GM18909 (cell line): ENCODE measurements around the gene ATP23.
A peak's percentile ranks its signal among the peaks of the same experiment; 100 is the strongest.

Source experiments
- ATAC-seq: cut with Tn5 transposase; IDR thresholded peaks from one replicate; pipeline ENCODE4 v1.9.1; 2021; ENCODE audit warnings: mild to moderate bottlenecking; ENCODE audit not compliant: unreplicated experiment, poor library complexity

ATP23 gene, protein sequence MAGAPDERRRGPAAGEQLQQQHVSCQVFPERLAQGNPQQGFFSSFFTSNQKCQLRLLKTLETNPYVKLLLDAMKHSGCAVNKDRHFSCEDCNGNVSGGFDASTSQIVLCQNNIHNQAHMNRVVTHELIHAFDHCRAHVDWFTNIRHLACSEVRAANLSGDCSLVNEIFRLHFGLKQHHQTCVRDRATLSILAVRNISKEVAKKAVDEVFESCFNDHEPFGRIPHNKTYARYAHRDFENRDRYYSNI

DNA sequence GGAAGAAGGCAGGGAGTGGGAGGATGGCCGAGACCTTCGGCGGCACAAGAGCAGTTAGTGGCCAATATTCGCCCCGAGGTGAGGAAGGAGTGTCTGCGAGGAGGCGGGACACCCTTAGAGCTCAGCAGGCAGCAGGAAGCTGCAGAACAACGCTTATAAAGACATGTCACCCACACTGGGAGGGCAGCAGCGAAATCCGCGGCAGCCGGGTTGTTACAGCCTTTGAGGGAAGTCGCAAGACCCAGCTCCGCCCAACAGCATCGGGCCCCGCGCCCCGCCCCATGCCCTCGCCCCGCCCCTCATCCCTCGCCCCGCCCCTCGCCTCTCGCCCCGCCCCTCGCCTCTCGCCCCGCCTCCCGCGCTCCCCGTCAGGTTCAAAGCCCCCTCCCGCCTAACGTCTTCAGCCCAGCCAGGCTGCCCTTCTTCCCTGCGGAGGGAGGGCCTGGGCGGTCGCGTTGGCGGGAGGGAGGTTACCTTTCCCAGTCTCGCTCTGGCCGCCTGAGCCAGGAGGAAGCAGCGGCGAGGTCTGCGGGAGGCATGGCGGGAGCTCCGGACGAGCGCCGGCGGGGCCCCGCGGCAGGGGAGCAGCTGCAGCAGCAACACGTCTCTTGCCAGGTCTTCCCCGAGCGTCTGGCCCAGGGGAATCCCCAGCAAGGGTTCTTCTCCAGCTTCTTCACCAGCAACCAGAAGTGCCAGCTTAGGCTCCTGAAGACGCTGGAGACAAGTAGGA lies at the start of gene ATP23:
TSS of gene ATP23 (plus strand) at position 403 of the 730 bp plus-strand sequence. CDS start at position 538, 135 bp downstream.
- peak; percentile 87 for ATAC-seq

DNA sequence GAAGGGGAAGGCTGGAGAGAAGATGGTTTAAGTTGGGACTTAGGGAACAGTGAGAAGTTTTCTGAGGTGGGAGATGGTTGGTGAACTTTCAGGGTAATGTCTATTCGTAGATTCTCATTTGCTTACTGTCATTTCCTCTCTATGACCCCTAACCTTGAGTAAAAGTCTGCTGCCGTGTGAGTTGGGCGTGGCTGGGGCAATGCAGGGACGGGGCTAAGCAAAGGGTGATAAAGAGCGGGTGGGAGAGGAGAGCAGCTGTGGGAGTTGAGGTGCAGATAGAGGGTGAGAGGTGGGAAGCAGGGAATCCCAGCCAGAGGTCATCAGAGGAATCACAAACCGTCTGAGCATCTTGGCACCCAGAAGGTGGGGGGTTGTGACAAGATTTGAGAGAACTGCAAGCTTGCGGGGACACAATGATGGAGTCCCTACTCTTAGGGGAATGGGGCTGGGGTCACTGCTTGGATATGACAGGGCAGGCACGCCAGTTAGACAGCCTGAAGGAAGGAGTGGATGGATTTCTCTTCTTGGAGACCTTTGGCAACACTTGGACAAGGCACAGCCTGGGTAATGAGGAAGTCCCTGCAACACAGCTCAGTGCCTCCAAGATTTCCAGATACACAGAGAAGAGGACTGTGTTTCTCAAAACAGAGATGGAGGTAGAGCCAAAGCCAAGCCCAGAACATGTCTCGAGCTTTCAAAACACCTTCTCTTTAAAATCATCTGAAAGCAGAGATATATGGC lies 49.0 kb upstream of the ATP23 start:
- ATAC-seq: no peak

DNA sequence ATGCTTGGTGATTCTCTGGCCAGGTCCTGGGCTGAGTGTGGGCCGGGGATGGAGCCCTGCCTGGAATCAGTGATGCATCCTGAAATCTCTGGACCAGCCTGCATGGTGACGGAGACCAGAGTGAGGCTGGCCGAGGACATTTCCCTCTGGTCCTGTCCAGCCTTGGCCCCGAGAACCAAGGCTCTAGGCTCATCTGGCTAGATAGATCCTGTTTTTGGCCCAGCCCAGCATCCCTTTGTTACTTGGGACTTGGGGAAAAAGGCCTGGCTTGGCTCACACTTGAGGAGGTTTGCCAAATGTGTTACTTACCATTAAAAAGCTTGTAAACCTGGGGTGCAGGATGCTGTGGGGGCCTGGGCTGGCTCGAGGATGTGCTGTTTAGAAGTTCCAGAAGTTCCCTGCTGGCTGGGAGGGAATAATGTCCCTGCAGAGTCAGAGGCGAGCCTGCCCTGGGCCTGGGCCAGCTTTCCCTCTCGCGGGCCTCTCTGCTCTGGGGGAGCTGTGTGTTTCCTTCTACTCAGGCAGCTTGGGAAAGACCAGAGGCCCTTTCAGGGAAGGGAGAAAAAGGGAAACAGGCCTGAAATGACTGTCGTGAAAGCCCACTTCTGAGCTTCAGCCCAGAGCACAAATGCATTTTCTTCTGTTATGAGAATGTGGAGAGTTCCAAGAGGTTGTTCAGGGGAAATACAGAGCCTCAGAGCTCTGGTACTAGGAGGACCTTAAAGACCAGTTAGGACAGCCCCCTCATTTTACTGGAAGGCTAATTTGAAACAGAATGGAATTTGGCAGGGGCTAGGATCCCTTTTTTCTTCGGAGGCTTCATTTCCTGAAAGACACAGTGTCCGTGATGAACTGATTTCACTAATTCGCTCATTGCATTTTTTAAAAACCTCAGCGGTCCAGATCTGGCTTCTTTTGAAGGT lies 47.7 kb upstream of the ATP23 start:
- ATAC-seq: no peak

DNA sequence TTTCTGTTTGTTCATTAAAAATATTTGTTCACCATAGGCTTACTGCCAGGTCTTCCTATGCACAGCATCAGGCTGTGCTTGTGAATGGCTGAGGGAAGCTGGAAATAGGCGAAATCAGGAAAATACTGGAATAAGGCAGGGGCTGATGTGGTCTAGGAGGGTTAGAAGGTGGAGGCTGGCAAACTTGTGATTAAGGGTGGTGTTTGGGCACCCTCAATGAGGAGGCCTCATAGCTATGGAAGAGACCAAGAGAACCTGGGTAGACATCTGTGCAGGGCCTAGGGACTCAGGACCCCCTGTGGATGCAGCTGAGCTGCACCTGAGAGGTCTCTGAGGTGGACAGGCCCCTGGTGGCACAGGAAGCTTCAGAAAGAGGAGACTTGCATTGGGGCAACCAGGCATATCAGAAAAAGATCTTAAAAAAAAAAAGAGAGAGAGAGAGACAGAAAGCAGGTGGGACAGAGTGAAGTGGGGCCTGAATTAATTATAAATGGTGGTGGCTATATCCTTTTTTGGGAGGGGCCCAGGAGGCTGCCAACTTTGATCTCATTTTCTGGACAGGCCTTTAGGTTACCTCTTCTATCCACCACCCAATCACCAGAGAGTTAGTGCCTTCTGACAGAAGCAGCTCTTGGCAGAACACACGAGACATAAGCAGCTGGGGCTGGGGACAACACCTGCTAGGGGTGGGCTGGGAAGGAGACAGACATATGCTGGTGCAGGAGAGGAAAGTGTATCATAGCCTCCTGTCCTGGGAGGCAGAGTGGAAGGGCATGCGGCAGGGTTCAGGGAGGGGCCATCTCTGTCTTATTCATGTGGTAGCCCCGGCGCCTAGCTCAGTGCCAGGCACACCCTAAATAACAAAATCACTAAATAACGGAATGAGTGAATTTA lies 46.7 kb upstream of the ATP23 start:
- no peak for ATAC-seq

DNA sequence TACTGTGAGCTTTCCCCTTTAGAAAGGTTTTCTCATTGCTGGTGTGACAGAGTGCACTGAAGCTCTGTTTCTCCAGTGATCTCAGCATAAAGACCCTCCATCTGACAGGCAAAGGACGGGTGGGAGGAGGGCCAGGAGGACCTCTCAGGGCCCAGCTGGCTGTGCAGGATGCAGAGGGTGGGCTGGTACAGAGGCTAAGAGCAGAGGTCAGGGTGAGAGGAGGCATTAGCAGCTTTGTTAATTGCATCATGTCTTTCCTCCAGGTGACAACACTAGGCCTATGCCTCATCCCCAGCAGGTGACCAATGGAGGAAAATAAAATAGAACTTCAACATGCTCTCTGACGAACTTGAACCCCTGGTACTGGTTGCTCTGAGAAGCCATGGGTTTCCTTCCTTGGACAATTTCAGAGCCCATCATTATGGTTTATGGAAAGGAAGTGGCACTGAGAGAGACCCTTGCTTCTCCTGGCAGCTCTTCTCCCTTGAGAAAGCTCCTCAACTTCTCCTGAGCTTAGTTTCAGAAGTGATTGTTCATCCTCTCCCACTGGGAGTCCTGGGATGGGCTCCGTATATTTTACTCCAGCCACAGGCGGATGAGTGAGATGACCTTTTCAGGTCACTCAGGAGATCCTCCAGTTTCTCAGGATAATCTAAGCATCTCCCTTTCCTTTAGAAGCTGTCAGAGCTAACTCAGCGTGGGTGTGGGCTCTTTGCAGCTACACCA lies 45.8 kb upstream of the ATP23 start:
- no peak for ATAC-seq

DNA sequence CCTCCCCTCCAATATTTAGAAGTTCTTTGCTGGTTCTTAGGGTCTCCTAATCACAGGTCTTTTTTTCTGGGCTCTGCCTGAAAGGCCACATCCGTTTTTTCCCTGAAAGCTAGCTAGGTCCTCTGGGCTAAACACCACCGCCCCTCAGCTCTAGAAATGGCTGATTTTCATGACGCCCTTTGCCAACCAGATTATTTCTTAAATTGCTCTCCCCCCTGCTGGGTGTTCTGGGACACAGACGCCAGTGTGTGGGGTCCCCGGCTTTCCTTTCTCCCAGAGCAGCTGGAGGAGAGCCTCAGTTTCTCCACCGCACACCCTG lies 45.3 kb upstream of the ATP23 start:
- ATAC-seq: no peak

DNA sequence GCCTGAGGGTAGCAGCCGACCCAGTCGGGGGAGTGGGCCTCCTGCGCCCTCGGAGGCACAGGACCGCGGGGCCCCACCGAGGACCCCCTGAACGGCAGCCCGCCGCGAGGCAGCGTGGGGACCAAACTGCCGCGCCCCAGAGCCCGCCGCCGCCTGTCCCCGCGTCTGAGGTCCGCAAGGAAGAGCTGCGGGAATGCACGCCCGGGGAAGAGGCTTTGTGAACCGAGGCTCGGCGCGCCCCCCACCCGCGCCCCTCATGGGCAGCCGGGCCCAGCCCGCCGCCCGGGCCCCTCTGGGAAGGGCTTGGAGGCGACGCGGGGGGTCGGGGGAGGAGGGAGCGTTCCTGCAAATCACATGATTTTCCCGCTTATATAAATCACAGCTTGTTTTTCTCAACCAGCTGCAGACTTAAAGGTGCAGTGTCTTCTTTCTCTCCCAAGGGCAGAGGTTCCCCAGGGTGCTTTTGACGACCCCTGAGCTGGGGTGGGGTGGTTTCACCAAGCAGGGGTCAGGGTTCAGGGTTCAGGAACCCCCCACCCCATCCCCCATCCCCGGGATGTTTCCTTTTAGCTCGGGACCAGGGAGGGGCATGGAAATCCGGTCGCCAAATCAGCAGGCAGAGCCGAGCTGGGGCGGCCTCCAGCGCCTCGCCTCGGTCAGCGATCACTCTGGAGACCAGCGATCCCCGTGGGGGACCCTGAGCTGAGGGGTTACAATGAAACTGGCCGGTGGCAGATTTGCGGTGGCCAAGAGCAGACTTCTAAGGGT lies 44.7 kb upstream of the ATP23 start:
- ATAC-seq: no peak

DNA sequence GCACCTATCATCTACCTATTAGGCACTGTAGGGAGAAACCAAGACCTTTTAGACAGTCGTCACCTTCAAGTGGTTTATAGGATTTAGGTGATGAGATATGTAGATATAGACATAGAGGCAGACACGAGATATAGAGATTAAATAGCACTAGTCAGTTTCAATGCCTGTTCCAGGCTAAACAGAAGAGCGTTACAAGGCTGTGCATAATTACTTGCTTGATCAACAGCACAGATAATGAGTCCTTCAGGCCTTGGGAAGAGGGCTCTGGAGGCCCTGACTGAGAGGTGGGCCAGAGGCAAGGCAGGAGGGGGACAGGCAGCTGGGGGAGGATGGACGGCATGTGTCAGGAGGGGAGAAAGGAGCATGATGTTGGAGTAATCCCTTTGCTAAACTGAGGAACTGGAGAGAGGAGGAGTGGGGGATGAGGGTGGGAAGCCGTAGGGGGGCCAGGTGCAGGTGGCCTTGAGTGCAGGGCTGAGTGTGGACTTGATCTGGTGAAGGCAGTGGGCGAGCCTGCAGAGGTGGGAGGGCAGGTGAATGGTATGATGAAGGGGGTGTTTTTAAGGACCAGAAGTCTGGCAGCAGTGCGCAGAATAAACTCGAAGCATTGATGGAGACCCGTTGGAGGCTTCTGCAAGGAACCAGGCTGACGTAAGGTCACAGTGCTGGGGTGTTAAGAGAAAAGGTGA lies 43.9 kb upstream of the ATP23 start:
- ATAC-seq: no peak

DNA sequence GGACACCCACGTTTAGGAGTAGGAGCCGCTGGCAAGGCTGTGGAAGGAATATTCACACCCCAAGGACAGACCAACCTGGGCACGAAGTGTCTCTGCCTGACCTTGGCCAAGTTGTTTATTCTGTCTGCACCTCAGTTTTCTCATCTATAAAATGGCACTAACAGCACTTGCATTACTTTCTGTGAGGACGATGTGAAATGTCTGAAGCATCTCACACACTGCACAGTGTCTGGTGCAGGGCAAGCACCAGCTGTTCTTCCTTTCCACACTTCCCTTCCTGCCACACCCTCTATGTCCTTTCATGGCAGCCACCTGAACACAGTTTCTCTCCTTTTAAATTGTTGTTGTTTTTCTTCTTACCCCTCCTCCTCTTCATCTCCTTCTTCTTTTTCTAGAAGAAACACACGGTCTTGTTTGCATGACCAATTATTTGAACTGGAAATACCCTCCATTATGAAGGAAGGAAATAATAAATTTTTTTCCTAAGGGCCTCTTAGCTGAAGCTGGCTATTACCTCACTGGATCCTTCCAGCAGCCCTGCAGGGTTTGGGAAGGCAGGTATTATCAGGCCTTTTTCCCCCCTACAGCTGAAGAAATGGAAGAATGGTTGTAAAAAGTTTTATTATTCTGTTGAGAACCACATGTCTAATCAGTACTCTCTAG lies 42.9 kb upstream of the ATP23 start:
- ATAC-seq: peak; percentile 31

DNA sequence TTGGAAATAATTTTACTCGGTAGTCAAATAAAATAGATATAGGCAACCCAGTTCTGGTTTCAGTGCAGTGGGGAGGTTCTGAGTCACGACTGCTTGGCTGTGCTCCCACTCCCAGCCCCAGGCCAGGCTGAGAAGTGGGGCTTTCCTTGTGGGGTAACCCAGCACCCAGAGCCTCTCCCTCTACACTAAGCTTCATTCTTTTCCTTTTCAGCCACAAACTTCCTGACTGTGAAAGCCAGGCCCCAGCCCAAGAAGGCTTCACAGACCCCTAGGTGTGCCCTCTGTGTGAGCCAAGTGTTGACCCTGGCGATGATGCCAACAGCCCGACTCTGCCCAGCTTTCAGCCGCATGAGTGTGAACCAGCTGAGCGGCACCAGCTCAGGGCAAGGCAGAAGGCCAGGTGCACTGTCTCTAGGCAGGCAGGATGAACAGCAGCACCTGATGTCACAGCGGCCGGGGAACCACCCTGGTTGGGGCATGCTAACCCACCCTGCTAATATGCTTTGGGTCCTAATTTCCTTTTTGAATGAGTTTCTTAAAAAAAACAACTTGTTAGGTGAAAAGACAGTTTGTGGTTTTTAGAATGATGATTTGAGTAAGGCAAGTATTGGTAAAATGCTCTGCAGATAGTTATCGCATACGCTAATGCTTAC lies 42.2 kb upstream of the ATP23 start:
- peak; percentile 90 for ATAC-seq

DNA sequence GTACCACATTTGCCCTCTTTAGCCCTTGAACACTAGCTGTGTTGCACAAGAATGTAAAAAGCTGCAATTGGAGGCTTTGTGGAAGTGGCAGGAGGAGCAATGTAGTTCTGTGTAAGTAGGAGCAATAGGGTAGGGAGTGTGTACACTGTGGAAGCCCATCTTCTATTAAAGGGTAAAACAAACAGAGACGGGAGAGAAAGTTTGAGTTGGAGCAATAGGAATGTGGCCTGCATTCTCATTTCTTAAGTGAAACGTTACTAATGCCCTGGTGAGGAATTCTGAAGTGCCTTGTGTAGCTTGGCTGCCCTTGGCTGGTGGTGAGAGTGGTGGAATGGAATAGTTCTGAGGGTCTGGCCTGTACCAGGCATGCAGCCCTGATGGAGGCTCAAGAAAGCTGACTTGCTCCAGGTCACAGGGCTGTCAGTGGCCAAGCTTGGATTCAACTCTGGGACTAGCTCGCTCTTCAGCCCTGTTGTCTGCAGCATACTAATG lies 38.8 kb upstream of the ATP23 start:
- no peak for ATAC-seq

DNA sequence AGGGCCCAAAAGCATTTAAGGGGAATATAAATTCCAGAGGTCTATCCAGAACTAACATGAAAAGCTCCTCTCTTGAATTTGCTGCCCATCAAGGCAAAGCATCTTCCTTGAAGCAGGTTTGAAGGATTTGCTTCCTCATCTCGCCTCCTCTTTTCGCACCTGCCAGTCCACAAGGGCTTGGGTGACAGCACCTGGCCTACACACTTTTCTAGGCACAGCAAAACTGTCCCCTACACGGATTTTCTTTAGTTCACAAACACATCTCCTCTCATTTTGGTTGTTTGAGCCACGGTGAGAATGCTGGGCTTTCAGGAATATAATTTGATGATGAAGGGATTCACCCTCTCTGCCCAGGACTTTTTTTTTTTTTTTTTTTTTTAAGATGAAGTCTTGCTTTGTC lies 36.9 kb upstream of the ATP23 start:
- no peak for ATAC-seq

DNA sequence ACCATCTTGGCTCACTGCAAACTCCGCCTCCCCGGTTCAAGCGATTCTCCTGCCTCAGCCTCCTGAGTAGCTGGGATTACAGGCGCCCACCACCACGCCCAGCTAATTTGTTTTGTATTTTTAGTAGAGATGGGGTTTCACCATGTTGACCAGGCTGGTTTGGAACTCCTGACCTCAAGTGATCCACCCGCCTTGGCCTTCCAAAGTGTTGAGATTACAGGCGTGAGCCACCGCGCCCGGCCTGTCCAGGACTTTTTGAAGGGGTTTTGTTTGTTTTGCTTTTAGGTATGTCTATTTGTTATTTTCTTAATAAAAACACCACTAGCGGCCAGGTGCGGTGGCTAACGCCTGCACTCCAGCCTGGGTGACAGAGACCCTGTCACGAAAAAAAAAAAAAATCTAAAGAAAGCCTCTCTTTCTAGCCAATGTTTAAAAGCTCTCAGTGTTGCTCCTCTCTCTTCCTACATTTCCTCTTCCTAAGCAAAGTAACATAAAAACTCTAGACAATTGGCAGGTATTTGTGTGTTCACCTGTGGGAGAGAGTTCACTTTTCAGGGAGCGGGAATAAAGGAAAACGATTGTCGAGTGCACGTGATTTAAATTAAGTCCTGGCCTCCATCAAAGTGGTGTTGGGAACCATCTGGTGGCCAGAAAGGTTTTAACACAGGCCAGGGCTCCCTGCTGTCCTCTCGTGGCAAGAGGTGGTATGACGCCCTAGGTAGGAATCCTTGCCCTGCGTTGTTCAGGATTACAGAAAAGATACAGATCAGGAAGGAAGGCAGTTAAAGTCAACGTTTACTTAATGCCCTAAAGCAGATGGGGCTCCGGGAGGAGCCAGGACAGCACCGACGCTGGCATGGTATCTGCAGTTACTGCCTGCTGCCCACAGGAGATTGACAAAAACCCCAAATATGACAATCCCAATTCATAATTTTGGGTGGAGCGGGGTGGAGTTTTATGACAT lies 36.2 kb upstream of the ATP23 start:
- peak; percentile 93 for ATAC-seq

DNA sequence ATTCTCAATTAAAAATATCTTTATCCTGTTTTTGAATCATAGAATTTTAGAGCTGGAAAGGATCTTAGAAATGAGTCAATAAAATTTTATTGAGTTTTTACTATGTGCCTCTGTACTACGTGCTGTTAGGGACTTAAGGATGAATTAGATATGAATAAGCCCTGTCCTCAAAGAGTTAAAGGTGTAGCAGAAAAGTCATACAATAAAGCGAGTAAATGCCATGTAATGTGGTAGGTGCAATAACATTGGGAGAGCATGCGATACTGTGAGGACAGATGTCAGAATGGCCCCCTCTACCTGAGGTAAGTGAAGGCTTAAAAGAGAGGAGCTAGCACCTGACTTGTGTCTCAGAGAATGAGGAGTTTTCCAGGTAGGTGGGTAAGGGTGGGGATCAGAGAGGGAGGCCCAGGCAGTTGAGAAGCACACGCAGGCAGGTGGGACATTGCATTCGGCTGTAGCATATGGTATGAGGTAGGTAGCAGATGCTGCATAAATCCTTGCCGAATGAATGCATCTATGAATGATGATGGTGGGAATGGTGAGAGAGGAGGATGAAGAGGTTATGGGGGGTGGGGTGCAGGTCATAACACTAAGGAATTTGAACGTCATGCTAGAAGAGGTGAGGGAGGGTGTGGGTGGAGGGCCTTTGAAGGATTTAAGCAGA lies 35.4 kb upstream of the ATP23 start:
- ATAC-seq: no peak

DNA sequence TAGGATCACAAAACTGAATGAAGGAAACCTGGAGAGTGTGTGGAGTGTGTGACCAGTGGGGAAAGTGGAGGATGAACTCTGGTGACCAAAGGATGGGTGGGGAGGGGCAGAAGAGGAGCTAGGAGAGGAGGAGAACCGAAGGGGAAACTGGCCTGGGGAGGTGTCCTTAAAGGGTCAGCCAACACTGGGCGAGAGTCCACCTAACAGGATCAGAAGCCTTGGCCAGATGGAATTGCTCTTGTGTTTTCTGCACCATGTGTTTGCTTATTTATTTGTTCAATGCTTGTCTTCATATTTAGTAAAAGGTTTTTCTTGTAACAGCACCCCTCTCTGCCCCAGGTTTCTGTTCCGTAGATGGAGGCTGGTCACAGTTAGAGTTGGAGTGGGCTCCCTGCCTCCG lies 34.5 kb upstream of the ATP23 start:
- ATAC-seq: no peak
